GM19438 (cell line): ENCODE measurements around the gene STX10.
"Not testable (repeated sequence)": the region's sequence is repeated elsewhere in the genome, so short reads cannot be mapped to it uniquely, and the experiment has no call there.

Experiments
- ATAC-seq: cut with Tn5 transposase; IDR thresholded peaks from one replicate; pipeline ENCODE4 v1.9.1; 2021; ENCODE audit warnings: low read depth; ENCODE audit not compliant: unreplicated experiment

The STX10 gene

DNA sequence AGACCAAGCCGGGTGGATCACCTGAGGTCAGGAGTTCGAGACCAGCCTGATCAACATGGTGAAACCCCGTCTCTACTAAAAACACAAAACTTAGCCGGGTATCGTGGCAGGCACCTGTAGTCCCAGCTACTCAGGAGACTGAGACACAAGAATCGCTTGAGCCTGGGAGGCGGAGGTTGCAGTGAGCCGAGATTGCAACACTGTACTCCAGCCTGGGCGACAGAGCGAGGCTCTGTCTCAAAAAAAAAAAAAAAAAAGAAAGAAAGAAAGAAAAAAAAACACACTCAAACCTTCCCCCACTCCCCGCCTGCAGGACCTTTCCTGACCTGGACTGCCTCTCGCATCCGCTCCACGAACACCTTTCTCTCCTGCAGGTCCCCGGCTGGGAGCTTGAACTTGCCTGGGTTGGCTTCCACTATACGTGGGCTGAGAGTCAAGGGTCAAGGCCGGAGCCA lies 975 bp downstream of the STX10 start:
- not testable (repeated sequence) for ATAC-seq

DNA sequence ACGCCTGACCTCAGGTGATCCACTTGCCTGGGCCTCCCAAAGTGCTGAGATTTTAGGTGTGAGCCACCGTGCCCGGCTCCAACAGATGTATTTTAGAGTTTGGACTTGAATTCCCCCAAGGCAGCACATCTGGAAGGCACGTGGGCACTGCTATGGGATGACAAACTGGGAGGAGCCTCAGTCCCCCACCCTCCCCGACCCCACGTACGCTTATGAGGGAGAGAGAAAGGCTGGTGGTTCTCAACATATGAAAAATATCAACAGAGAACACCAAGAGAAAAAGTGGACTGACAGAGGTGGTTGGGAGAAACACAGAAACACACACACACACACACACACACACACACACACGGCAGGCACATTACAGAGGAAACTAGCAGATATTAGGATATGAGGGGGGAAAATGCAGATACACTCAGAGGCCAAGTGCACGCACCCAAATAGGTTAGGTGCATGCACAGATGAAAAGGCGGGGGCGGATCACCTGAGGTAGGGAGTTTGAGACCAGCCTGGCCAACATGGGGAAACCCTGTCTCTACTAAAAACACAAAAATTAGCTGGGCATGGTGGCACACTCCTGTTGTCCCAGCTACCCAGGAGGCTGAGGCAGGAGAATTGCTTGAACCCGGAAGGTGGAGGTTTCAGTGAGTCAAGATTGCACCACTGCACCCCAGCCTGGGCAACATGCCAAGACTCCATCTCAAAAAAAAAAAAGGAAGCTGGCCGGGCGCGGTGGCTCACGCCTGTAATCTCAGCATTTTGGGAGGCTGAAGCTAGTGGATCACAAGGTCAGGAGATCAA lies 3.2 kb downstream of the STX10 start:
- no peak for ATAC-seq

DNA sequence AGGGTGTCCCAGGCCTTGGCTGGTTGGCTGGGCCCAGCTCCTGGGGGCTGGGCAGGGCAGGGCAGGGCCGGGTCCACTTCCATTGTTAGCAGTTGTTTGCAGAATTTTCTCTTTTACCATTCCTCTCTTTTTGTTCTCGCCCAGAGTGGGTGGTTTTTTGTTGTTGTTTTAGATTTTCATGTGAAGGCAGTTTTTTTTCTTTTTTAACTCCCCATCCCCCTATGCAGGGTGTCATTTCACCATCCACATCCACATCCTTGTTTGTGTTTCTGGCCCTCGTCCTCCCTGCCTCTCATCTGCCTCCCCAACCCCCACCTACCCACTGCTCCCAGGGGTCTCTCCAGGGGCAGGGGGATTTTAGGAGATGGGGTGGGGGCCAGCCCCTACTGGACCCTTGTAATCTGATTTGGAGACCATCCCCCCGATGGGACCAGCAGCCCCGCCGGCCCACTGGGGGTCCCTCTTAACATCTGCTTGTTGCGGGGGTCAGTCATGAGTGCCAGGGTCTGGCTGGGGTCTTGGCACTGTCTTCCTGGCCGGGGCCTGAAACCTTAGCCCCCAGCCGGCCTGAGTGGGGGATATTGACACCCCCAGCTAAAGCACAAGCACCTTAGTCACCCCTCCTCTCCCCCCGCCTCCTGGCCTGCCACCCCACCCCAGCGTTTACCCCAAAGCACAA lies 10.4 kb downstream of the STX10 start:
- ATAC-seq, result no peak

DNA sequence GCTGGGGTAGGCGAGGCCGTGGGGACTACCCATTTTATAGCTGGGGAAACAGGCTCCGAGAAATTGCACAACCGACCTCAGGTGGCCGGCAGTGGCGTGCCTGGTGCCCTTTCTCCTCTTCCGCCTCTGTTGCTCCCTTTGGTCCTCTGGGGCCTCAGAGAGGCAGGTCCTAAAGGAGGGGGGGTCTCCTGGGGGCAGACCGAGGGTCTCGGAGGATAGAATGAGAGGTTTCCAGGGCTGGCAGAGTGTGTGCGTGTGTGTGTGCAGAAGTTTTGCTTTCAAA lies 11.3 kb downstream of the STX10 start:
- ATAC-seq, result no peak

DNA sequence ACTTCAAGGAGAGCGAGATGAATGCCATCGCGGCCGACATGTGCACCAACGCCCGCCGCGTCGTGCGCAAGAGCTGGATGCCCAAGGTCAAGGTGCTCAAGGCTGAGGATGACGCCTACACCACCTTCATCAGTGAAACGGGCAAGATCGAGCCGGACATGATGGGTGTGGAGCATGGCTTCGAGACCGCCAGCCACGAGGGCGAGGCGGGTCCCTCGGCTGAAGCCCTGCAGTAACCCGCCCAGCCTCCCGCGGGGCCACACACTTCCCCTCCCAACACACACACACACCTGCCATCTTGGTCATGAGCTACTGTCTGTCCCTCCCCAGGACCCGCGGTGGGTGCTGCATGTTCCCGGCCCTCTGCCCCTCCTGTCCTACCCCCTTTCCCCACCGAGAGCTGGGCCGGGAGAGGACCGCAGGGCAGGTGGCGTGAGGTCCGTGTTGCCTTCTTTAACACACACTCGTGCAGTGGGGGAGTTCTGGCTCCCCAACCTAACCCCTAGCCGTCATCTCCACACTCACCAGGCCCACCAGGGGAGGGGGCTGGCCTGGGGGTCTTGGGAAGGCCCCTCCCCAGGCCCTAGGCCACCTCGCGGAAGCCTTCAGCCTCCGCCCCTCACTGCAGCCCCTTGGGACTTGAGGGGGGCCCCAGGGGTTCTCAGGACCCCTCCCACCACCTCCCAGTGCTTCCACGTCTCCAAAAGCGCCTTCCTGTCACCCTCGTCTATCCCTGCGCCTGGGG lies 11.8 kb downstream of the STX10 start:
- no peak for ATAC-seq

DNA sequence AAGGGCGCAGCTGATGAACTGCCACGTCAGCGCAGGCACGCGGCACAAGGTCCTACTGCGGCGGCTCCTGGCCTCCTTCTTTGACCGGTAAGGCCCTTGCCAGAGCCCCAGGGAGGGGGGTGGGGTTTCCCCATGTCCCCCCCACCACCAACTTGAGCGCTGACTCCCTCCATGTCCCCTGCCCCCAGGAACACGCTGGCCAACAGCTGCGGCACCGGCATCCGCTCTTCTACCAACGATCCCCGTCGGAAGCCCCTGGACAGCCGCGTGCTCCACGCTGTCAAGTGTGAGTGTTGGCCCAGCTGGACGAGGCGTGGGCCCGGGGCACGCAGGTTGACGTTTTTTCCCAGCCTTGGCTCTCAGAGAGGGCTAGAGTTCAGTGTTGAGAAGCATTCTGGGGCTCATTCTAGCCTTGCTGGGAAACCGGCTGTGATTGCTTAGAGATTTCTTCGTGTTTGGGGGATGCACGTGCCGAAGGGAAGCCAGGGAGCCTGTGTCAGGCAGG lies 12.8 kb downstream of the STX10 start:
- no peak for ATAC-seq

DNA sequence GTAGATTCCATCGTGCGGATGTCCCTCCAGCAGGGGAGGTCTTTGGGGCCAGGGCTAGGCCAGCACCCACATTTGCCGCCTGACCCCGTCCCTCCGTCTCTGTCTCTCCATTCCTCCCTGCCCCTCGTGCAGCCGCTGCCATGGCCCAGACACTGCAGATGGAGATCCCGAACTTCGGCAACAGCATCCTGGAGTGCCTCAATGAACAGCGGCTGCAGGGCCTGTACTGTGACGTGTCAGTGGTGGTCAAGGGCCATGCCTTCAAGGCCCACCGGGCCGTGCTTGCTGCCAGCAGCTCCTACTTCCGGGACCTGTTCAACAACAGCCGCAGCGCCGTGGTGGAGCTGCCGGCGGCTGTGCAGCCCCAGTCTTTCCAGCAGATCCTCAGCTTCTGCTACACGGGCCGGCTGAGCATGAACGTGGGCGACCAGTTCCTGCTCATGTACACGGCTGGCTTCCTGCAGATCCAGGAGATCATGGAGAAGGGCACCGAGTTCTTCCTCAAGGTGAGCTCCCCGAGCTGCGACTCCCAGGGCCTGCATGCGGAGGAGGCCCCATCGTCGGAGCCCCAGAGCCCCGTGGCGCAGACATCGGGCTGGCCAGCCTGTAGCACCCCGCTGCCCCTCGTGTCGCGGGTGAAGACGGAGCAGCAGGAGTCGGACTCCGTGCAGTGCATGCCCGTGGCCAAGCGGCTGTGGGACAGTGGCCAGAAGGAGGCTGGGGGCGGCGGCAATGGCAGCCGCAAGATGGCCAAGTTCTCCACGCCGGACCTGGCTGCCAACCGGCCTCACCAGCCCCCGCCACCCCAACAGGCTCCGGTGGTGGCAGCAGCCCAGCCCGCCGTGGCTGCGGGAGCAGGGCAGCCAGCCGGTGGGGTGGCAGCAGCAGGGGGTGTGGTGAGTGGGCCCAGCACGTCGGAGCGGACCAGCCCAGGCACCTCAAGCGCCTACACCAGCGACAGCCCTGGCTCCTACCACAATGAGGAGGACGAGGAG lies 14.8 kb downstream of the STX10 start:
- no peak for ATAC-seq

DNA sequence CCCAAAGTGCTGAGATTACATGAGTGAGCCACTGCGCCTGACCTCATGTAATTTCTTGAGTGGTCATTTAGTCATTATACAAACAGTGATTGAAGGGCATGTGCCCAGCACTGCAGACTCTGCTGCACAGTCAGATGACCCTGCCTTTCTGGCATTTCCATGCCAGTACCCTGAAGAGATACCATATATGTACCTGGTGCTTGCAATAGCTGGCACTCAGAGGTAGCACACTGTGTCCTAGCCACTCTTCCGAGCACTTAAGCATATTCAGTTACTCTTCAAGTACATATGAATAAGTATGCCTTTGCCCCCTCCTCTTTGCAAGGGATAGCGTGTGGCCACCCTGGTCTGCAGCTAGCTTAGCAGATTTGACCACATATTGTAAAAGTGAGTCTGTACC lies 15.5 kb downstream of the STX10 start:
- ATAC-seq, result no peak

DNA sequence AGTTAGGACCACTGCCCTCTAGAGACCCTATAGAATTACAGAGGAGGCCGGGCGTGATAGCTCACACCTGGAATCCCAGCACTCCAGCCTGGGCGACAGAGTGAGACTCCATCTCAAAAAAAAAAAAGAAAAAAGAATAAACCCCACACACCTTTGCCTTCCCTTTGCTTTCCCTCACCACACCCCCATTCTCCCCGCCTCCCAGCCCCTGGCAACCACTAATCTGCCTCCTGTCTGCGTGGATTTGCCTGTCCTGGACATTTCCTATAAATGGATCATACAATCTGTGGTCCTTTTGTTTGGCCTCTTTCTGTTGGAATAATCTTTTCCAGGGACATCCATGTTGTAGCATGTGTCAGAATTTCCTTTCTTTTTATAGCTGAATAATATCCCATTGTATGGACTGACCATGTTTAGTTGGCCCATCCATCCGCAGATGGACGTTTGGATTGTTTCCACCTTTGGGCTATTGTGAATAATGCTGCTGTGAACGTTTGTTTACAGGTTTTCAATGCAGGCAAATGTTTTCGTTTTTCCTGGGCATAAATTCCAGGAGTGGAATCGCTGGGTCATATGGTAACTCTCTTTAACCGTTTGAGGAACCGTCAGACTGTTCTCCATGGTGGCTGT lies 16.8 kb downstream of the STX10 start:
- no peak for ATAC-seq

DNA sequence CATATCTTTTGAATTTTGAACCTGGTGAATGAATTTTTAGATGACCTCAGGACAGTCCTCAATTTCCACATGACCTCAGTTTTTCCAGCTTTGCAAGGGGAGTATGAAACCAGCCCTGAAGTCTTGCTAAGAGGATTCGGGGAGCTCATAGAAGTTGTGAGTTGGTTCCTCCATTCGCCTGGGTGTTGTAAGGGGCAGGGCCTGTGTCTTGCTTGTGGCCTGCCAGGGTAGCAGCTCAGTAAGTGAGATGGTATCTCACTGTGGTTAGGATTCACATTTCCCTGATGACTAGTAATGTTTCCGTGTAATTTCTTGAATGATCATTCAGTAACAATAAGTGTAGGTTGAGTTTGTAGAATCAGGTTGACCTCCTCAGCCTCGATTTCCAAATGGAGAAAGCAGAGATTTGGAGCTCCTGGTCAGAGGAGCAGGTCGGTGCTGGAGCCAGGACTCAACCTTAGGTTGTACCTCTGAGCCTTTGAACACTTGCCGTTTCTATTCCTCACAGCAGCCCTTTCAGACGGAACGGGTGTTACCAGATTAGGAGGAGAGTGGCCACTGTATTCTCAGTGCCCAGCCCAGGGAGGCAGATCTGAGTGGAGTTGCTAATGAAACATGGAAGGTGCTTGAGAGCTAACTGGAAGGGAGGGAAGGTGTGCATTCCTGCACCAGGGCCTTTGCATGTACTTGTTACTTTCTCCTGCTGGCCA lies 17.5 kb downstream of the STX10 start:
- ATAC-seq, result no peak

DNA sequence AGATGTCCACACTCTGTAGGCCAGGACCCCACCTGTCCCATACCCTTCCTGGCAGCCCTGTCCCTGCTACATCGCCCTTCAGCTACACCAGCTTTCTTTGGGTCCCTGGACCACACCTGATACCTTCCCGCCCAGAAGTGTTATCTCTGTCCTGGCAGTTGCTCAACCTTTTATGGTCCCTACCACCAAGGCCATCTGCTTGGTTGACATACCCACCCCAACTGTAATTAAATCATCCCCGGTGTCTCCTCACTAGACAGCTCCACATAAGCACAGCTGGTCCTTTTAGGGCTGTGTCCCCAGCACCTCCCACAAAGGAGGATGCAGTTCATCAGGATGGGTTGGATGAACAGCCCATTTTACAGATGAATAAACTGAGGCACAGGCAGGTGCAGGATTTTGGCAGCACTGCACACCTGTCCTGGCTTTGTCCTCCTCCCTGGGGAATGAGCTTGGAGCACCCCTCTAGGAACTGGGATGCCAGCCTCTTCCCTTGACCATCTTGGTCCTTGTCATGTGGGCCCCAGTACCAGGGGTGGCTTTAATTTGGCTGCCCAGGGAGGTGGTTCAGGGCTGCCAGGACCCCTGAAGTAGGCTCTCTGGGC lies 19.2 kb downstream of the STX10 start:
- no peak for ATAC-seq

DNA sequence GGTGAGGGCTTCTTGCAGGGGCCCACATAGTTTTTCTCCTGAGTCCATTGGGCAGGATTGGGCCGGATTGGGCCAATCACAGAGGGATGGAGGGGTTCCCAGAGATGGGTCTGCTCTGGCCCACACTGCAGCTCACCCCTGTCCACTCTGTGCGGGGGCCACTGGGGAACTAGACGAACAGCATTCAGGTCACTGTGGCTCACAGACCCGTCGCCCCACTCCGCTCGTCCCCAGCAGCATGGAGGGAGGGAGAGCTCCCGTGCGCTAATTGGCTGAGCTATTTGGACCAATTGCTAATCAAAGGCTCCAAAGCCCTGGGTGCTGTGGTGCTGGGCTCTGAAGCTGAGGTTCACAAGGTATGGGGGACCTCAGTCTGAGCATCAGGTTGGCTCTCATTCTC lies 20.8 kb downstream of the STX10 start:
- ATAC-seq, result no peak

DNA sequence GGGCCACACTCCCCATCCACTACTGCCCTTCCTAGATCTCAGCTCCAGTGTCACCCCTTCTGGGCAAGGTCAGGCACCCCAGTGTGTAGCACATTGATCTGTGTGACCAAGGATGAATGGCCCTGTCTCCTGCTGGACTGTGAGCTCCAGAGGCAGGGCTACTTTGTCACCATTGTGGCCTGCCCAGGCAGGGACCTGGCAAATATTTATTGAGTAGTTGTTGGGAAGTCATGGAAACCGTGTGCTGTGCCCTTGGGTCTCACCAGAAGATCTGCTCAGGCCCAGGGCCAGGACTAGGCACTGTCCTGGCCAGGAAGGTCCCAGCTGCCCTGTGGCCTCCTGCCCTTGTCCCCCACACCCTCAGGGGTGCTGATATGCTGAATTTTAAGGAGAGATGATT lies 21.6 kb downstream of the STX10 start:
- no peak for ATAC-seq

DNA sequence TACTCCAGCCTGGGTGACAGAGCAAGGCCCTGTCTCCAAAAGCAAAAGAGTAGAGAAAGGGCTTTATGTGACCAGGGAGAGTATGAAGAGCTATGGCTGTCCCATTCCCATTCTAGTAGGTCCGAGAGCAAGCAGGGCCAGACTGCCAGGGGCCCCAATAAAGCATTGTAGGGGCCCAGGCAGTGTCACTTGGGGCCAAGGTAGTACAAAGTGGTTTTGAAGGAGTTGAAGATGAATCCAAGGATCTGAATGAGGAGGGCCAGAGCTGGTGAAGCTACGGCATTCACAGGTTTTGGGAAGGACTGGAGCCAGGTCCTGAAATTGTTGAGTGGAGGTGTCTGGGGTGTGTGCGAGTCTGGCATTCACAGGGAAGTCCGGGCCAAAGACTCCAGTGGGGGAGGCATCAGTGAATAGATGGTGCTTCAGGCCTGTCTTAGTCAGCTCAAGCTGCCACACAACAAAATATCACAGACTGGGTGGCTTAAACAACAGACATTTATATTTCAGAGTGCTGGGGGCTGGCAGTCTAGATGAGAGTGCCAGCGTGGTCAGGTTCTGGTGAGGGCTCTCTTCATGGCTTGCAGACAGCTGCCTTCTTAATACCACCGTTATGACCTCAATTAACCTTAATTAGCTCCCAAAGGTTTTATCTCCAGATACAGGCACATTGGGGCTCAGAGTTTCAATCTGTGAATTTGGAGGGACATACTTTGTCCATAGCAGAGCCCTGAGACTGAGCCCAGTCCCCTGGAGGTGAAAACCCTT lies 22.2 kb downstream of the STX10 start:
- ATAC-seq, result no peak

DNA sequence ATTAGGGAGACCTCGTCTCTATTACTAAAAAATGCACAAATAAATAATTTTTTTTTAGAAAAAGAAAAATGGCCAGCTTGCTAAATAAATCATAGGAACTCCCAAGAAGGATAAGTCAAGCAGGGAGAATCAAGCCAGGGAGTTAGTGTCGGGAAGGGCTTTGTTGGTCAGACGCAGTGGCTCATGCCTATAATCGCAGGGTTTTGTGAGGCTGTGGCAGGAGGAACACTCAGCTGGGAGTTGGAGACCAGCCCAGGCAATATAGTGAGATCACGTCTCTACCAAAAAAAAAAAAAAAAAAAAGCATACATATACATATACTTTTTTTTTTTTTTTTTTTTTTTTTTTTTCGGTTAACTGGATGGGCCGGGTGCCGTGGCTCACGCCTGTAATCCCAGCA lies 23.1 kb downstream of the STX10 start:
- no peak for ATAC-seq

DNA sequence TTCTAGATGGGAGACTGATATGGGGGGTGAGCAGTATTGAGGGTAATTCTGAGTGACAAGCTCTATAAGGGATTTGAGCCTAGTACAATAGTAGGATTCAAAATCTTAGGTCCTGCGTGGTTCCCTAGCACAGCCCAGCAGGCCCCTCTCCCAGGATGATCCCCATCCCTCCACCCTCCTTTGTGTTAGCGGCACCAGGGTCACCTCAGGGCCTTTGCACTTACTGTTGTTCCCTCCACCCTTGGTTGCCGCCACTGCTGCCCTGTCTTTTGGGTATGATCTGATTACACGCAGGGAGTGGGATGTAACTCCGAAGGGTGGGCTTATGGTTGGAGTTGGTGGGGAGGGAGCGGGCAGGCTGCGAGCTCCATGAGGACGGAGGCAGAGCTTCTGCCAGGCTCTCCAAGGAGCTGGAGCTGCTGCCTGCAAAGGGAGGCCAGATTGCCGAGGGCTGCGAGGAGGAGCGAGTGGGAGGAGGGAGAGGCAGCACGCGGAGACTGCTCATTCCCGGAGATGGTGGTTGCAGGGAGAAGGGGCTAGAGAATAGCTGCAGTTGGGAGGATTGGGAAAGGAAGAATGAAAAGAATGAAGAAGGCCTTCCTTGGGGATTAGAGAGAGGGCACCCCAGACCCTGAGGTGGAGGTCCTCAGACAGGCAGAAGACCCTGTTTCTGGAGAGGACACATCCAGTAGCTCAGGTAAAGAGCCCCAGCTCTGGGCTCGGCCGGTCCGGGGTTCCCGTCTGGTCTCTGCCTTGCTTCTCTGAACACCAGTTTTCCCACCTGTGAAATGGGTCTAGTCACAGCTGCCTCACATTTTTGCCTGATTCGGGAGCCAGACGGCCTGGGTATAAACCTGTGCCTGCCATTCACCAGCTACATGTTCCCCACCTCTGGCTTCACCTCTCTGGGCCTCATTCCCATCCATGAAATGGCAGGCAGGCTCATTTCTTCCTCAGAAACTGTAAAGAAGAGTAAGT lies 26.9 kb downstream of the STX10 start:
- no peak for ATAC-seq

DNA sequence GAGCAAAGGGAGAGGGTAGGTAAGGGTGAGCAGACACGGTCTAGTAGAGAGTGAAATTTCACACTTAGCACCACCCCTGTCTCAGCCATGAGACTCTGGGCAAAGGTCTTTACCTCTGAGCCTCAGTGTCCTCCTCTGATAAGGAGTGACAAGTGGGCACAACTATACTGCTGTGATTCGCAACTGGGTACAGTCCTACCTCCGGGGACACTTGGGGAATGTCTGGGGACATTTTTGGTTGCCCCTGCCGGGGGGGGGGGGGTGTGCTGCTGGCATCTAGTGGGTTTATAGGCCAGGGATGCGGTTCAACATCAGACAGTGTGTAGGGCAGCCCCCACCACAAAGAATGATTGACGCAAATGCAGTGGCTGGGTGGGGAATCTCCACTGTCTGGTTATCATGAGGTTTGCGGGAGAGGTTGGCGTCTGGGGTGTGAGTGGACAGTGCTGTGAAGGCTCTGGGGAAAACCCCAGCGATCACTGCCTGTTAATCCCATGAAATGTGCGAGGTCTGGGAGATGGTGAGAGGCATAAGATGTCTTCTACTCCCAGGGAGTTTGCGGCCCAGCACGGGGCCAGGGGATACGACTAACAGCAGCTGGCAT lies 27.8 kb downstream of the STX10 start:
- ATAC-seq, result no peak
